Mesendoderm (in vitro differentiated cells): ENCODE results near the gene ATF6.

Source experiments
- DNase-seq: peaks from one replicate; pipeline ENCODE4 v3.0.0; 2013
- H2AK5ac ChIP-seq: 2 replicates; pipeline ENCODE4 v1.6.1; 2013; ENCODE audit warnings: low read length, inconsistent platforms
- H2BK120ac ChIP-seq: 2 replicates; pipeline ENCODE4 v1.6.1; 2013; ENCODE audit warnings: low read depth, mild to moderate bottlenecking, low read length, moderate library complexity, mixed read lengths
- H2BK15ac ChIP-seq: replicated peaks from 2 replicates; pipeline ENCODE4 v1.6.1; 2013; ENCODE audit warnings: low read depth, mild to moderate bottlenecking, moderate library complexity
- H2BK5ac ChIP-seq: 2 replicates; pipeline ENCODE4 v1.6.1; 2013; ENCODE audit warnings: low read length, inconsistent platforms
- H3K18ac ChIP-seq: 2 replicates; pipeline ENCODE4 v1.6.1; 2013; ENCODE audit warnings: mild to moderate bottlenecking, low read length, mixed read lengths
- H3K23ac ChIP-seq: one replicate; pipeline ENCODE4 v1.6.1; 2013; ENCODE audit warnings: low read length
- H3K27ac ChIP-seq: 2 replicates; pipeline ENCODE4 v1.5.1; 2013; ENCODE audit warnings: low read depth, mild to moderate bottlenecking, inconsistent platforms, low read length, moderate library complexity
- H3K27me3 ChIP-seq: 2 replicates; pipeline ENCODE4 v1.6.1; 2013; ENCODE audit warnings: low read length, control low read depth, mild to moderate bottlenecking, inconsistent platforms; ENCODE audit not compliant: insufficient read depth, poor library complexity
- H3K36me3 ChIP-seq: 2 replicates; pipeline ENCODE4 v1.6.1; 2013; ENCODE audit warnings: low read length, inconsistent platforms; ENCODE audit not compliant: control insufficient read depth, insufficient read depth
- H3K4ac ChIP-seq: one replicate; pipeline ENCODE4 v1.6.1; 2013; ENCODE audit warnings: low read depth, mild to moderate bottlenecking, low read length, moderate library complexity
- H3K4me1 ChIP-seq: 2 replicates; pipeline ENCODE4 v1.6.1; 2013; ENCODE audit warnings: low read depth, low read length, inconsistent platforms; ENCODE audit not compliant: control insufficient read depth
- H3K4me2 ChIP-seq: 2 replicates; pipeline ENCODE4 v1.6.1; 2013; ENCODE audit warnings: low read length
- H3K4me3 ChIP-seq: 2 replicates; pipeline ENCODE4 v1.5.1; 2013; ENCODE audit warnings: mild to moderate bottlenecking, low read length
- H3K56ac ChIP-seq: one replicate; pipeline ENCODE4 v1.6.1; 2013; ENCODE audit warnings: low read length
- H3K79me1 ChIP-seq: 2 replicates; pipeline ENCODE4 v1.6.1; 2013; ENCODE audit warnings: low read length, inconsistent platforms
- H3K79me2 ChIP-seq: 2 replicates; pipeline ENCODE4 v1.6.1; 2013; ENCODE audit warnings: mild to moderate bottlenecking, low read length; ENCODE audit not compliant: control insufficient read depth, insufficient read depth
- H3K9ac ChIP-seq: 2 replicates; pipeline ENCODE4 v1.6.1; 2013; ENCODE audit warnings: low read length, inconsistent platforms
- H4K5ac ChIP-seq: one replicate; pipeline ENCODE4 v1.6.1; 2013; ENCODE audit warnings: low read length
- H4K8ac ChIP-seq: one replicate; pipeline ENCODE4 v1.6.1; 2013; ENCODE audit warnings: low read depth, mild to moderate bottlenecking, control low read depth, low read length, moderate library complexity
- WGBS: extraction: QIAGEN DNeasy Blood & Tissue Kit; methylation state at CpG from one replicate; pipeline ENCODE4 v1.1.7; 2013; ENCODE audit warnings: low lambda C conversion rate, missing lambda C conversion rate; ENCODE audit not compliant: insufficient coverage; ENCODE audit errors: extremely low coverage; 5-methylcytosine and 5-hydroxymethylcytosine counted together

ATF6 gene

GRCh38 chr1:161915978-161916377 lies 149.9 kb downstream of the ATF6 start:
- H2BK120ac ChIP-seq: no peak overlapping the region

GRCh38 chr1:161919229-161919628 lies 153.1 kb downstream of the ATF6 start:
- H3K23ac ChIP-seq: no peak overlapping the region
- no peaks in the 10 kb centered on the region for H3K79me1 ChIP-seq
- no peak overlapping the region for H2BK15ac ChIP-seq
- no peak overlapping the region for H3K4ac ChIP-seq
- H3K27ac ChIP-seq: no peak overlapping the region
- H3K79me2 ChIP-seq: no peaks in the 10 kb centered on the region
- no peak overlapping the region for H4K5ac ChIP-seq
- no peak overlapping the region for H4K8ac ChIP-seq
- no peak for DNase-seq
- H2BK120ac ChIP-seq: no peak overlapping the region
- no peak overlapping the region for H3K4me2 ChIP-seq
- H3K36me3 ChIP-seq: no peaks in the 10 kb centered on the region
- H3K56ac ChIP-seq: no peak overlapping the region
- no peaks in the 10 kb centered on the region for H3K27me3 ChIP-seq
- H3K4me1 ChIP-seq: peaks cover 6% of the 10 kb centered on the region
- H3K9ac ChIP-seq: no peak overlapping the region
- no peak overlapping the region for H3K4me3 ChIP-seq
- no peak overlapping the region for H2AK5ac ChIP-seq
- no peak overlapping the region for H2BK5ac ChIP-seq
- H3K18ac ChIP-seq: no peak overlapping the region

More at GRCh38 chr1:161915978-161916377, 149.9 kb downstream of the ATF6 start:
- Histone ChIP-seq H3K56ac (no peak overlapping the region), H3K79me2 (no peaks in the 10 kb centered on the region), H3K4me2 (no peak overlapping the region), H3K9ac (no peak overlapping the region), H4K5ac (no peak overlapping the region), H3K27ac (no peak overlapping the region), H3K4me1 (peaks cover 7% of the 10 kb centered on the region), H3K18ac (no peak overlapping the region), H3K79me1 (no peaks in the 10 kb centered on the region), H2BK5ac (no peak overlapping the region), H3K4me3 (no peak overlapping the region), H2AK5ac (no peak overlapping the region), H3K27me3 (no peaks in the 10 kb centered on the region), H4K8ac (no peak overlapping the region), H3K23ac (no peak overlapping the region), H3K4ac (no peak overlapping the region), H2BK15ac (no peak overlapping the region), H3K36me3 (no peaks in the 10 kb centered on the region)
- no peak for DNase-seq
- WGBS: no CpG with 5 or more reads among the region's 2 CpGs

DNA sequence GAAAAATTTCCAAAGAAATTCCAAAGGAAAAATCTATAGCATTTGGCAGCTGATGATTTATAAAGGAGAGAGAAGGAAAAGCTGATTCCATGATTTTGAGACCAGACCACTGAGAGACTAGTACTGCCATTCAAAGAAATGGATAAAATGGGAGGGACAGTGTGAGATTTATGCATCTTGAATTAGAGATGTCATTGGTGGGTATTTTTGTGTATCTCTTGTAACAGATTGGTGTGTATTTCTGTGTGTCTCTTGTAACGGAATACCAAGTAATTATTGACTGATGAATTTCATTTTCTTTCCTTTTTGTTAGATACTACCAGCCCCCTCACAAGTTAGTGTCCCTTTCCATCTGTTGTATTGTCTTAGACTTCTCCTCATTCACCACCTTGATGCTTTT lies 155.4 kb downstream of the ATF6 start:
- Histone ChIP-seq H3K27ac (no peak overlapping the region), H3K4ac (no peak overlapping the region), H3K56ac (no peak overlapping the region), H3K4me2 (no peak overlapping the region), H4K8ac (no peak overlapping the region), H2BK15ac (no peak overlapping the region), H3K4me3 (no peak overlapping the region), H3K18ac (no peak overlapping the region), H3K27me3 (no peaks in the 10 kb centered on the region), H2AK5ac (no peak overlapping the region), H2BK5ac (no peak overlapping the region), H3K79me1 (no peaks in the 10 kb centered on the region), H3K4me1 (no peaks in the 10 kb centered on the region), H3K9ac (no peak overlapping the region), H3K36me3 (no peaks in the 10 kb centered on the region), H2BK120ac (no peak overlapping the region), H3K23ac (no peak overlapping the region), H3K79me2 (no peaks in the 10 kb centered on the region), H4K5ac (no peak overlapping the region)
- WGBS: no CpG with 5 or more reads among the region's 1 CpG
- no peak for DNase-seq

GRCh38 chr1:161921990-161922389 lies 155.9 kb downstream of the ATF6 start:
- no peak overlapping the region for H3K56ac ChIP-seq
- no peak overlapping the region for H3K27ac ChIP-seq
- no peaks in the 10 kb centered on the region for H3K4me1 ChIP-seq
- H3K4ac ChIP-seq: no peak overlapping the region
- DNase-seq: no peak
- H3K18ac ChIP-seq: no peak overlapping the region
- H3K79me1 ChIP-seq: no peaks in the 10 kb centered on the region
- WGBS: no CpG with 5 or more reads among the region's 1 CpG
- no peak overlapping the region for H2BK120ac ChIP-seq
- H2BK5ac ChIP-seq: no peak overlapping the region
- no peak overlapping the region for H3K4me2 ChIP-seq
- no peak overlapping the region for H3K9ac ChIP-seq
- no peak overlapping the region for H2AK5ac ChIP-seq
- H3K4me3 ChIP-seq: no peak overlapping the region
- H4K5ac ChIP-seq: no peak overlapping the region
- no peak overlapping the region for H4K8ac ChIP-seq
- H3K23ac ChIP-seq: no peak overlapping the region
- no peaks in the 10 kb centered on the region for H3K36me3 ChIP-seq
- H2BK15ac ChIP-seq: no peak overlapping the region
- H3K79me2 ChIP-seq: no peaks in the 10 kb centered on the region
- H3K27me3 ChIP-seq: no peaks in the 10 kb centered on the region

DNA sequence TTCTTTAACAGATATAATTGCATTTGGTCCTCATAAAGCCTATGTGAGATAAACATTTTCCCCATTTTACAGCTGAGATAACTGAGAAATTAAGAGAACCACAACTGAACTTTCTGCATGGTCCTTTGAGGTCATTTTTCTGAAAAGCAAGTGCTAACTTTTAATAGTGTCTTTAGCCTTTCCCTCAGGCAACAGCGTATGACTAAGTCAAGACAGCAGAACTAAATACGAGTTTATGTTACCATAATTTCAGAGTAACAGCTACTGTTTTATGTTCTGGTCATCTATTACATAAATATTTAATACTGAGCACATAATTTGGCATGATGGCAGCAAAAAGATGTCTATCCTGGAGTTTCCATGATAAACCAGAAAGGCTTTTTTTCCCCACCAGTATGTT lies 161.9 kb downstream of the ATF6 start:
- no peaks in the 10 kb centered on the region for H3K36me3 ChIP-seq
- H3K79me2 ChIP-seq: no peaks in the 10 kb centered on the region
- DNase-seq: no peak
- no peak overlapping the region for H2BK15ac ChIP-seq
- no peak overlapping the region for H3K23ac ChIP-seq
- H3K4me3 ChIP-seq: no peak overlapping the region
- H3K27ac ChIP-seq: no peak overlapping the region
- H2BK120ac ChIP-seq: no peak overlapping the region
- H2AK5ac ChIP-seq: no peak overlapping the region
- H3K4me1 ChIP-seq: no peaks in the 10 kb centered on the region
- no CpG with 5 or more reads among the region's 2 CpGs for WGBS
- H4K8ac ChIP-seq: no peak overlapping the region
- no peak overlapping the region for H3K9ac ChIP-seq
- H3K56ac ChIP-seq: no peak overlapping the region
- H3K18ac ChIP-seq: no peak overlapping the region
- no peak overlapping the region for H2BK5ac ChIP-seq
- no peaks in the 10 kb centered on the region for H3K27me3 ChIP-seq
- H3K4ac ChIP-seq: no peak overlapping the region
- no peaks in the 10 kb centered on the region for H3K79me1 ChIP-seq
- H4K5ac ChIP-seq: no peak overlapping the region
- no peak overlapping the region for H3K4me2 ChIP-seq

GRCh38 chr1:161929137-161929536 lies 163.0 kb downstream of the ATF6 start:
- Histone ChIP-seq H3K18ac (no peak overlapping the region), H4K8ac (no peak overlapping the region), H3K79me2 (no peaks in the 10 kb centered on the region), H3K27me3 (no peaks in the 10 kb centered on the region), H3K36me3 (no peaks in the 10 kb centered on the region), H3K4me3 (no peak overlapping the region), H4K5ac (no peak overlapping the region), H3K79me1 (no peaks in the 10 kb centered on the region), H3K9ac (no peak overlapping the region), H3K4me1 (no peaks in the 10 kb centered on the region), H3K4ac (no peak overlapping the region), H3K27ac (no peak overlapping the region), H2BK5ac (no peak overlapping the region), H2AK5ac (no peak overlapping the region), H2BK15ac (no peak overlapping the region), H3K56ac (no peak overlapping the region), H3K4me2 (no peak overlapping the region), H3K23ac (no peak overlapping the region), H2BK120ac (no peak overlapping the region)
- DNase-seq: no peak
- no CpG with 5 or more reads among the region's 1 CpG for WGBS
